AG09319 (cell line): ENCODE data around the gene NAA10.

Experiments
- DNase-seq: peaks from one replicate; pipeline ENCODE4 v3.0.0-alpha.2; 2010; ENCODE audit warnings: low read depth; ENCODE audit errors: extremely low read depth
- TF ChIP-seq, protein P1 (sequence below): IDR thresholded peaks from 2 replicates; pipeline ENCODE4 v1.5.1; 2011; ENCODE audit warnings: low read depth, mild to moderate bottlenecking, inconsistent platforms, low read length, moderate library complexity

The NAA10 gene

DNA sequence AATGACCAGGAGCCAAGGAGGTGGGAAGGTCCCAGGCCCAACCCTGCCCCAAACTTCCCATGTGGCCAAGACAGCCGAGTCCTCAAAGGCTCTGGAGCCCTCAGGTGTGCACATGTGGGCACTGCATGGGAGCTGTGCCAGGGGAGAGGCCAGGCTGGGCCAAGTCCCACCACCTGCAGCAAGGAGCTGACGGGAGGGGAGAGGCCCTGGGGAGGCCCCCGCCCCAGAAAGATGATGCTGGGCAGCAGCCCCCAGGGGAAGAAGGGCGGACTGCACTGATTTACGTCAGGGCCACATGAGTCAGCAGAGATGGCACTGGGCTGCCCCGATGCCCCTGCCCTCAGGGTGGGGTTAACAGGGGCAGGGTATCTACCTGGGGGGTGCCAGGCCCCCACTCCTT, 50.2 kb downstream of the NAA10 start:
- DNase-seq: no peak
- TF ChIP-seq, protein P1, sequence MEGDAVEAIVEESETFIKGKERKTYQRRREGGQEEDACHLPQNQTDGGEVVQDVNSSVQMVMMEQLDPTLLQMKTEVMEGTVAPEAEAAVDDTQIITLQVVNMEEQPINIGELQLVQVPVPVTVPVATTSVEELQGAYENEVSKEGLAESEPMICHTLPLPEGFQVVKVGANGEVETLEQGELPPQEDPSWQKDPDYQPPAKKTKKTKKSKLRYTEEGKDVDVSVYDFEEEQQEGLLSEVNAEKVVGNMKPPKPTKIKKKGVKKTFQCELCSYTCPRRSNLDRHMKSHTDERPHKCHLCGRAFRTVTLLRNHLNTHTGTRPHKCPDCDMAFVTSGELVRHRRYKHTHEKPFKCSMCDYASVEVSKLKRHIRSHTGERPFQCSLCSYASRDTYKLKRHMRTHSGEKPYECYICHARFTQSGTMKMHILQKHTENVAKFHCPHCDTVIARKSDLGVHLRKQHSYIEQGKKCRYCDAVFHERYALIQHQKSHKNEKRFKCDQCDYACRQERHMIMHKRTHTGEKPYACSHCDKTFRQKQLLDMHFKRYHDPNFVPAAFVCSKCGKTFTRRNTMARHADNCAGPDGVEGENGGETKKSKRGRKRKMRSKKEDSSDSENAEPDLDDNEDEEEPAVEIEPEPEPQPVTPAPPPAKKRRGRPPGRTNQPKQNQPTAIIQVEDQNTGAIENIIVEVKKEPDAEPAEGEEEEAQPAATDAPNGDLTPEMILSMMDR: no peak

DNA sequence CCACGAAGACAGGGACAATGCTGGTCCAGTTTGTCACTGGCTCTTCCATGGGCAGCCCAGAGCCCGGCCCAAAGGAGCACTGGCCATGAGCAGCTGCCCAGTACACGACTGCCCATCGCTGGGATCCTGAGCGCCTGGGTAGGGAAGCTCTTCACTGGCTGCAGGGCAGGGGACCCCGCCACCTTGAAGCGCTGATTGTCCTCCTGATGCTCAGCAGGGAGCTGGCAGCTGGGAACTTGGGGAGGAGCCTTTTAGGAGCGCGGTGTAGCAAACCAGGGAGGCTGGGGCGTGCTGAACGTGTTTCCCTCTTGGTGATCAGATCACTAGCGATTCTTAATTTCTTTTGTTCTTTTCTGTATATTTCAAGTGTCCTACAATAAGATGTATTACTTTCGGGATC, 50.7 kb downstream of the NAA10 start:
- no peak for DNase-seq
- TF ChIP-seq, protein P1: no peak

DNA sequence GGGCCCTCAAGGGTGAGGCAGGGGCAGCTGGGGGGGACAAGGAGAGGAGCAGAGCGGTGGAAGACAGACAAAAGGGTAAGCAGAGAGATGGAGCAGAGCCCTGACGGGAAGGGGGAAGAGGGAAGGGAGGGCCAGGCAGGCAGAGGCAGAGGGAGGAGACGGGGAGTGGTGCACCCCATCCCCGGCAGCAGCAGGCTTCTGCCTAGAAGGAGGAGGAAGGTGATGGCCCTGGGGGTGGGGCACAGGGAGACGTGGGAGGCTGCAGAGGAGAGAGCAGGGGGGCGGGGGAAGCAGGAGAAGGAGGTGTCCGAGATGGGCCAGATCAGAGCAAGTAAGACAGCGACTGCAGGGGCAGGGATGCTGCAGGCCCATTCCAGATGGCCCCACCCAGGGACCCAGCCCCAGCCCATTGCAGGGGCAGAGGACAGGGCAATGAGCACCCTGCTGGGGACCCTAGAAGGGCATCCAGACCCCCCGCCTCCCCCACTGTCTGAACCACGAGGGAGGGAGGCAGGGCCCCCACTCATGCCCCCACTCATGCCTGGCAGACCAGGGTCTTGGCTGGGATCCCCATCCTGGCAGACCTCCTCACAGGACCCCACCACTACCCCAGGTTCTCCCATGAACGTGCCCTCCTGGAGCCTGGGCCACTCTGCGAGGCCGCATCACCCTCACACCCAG, 51.5 kb downstream of the NAA10 start:
- TF ChIP-seq, protein P1: no peak

DNA sequence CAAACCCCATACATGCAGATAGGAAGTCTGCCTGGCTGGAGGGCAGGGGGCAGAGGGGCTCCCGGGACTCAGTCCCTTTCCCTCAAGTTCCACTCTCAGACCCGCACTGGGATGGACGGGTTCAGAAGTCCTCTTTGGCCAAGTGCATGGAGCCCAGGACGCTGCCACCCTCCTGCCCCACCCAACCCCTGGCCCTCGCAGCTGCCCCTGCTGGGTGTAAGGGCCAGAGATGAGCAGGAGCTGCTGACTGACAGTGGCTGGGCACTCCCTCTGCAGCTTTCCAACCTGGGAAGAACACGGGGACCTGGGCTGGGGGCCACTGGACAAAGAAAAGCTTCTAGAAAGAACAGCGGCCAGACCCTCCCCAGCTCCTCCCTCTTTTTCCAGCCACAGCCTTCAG, 52.3 kb downstream of the NAA10 start:
- no peak for DNase-seq
- TF ChIP-seq, protein P1: no peak

More for the DNA sequence above, 51.5 kb downstream of the NAA10 start:
- DNase-seq: no peak

DNA sequence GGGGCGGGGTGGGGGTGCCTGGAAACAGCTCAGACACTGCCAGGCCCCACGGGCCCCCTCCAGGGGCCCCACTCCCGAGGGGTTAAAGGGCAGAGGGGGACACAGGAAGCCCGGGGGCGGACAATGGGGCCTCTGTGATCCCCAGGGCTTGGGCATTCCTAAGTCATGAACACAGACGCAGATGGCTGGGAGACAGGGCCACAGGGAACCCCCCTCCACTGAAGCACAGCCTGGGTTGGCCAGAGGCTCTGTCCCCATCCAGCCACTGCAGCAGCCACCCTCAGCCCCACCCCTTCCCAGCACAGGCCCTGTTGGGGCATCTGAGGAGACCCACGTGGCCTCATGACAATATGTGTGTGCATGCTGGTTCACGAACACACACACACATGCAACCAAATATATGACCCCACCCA, 52.7 kb downstream of the NAA10 start:
- DNase-seq: no peak
- TF ChIP-seq, protein P1: no peak

DNA sequence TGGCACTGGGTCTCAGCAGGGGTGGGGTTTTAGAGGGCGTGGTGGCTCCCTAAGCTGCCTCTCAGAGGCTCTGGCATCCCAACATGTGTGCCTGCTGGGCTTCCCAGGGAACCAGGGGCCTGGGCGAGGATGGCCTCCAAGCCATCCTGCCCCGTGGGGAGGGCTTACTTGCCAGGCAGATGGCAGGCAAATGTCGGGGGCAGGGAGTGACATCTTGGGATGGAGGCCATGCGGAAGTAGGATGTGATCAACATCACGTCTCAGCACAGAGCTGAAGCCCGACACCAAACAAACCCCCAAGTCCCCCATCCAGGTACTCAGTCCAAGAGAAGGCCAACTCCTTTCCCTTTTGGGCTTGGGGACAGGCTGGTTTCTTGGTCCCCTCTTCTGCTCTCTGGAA, 53.6 kb downstream of the NAA10 start:
- DNase-seq: no peak
- TF ChIP-seq, protein P1: no peak

DNA sequence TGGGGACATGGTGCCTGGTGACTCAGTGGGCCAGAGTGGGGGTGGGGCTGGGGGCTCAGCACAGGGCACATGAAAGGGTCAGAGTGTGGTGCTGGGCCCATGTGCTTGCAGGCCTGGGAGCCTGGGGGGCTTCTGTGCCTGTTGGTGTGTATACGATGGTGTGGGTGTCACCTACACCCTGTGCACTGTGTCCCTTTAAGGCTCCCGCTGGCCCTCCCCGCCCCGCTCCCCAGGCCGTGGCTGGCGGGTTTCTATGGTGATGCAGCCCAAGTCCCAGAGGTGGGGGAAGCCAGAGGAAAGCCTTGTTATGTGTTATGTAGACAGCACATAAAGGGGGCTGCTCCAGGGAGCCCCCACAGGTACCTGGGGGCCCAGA, 54.4 kb downstream of the NAA10 start:
- no peak for DNase-seq
- TF ChIP-seq, protein P1: no peak
